Endothelial cell of umbilical vein (primary cell): ENCODE data around the gene RC3H1. TPM values are rescaled to one million over a fixed set of nuclear protein-coding genes. Genes with fewer than 3 reads are reported as not detected.

Experiments
- BruUV-seq: library from RNA; stranded (reverse); fragments of 400-500 nt; replicated peaks from 2 replicates; lab custom pipeline; 2021; lab: Mats Ljungman, UMichigan
- CTCF ChIA-PET: fragments of 300-600, 350-600 bp; sonication (Branson Sonifier 250); formaldehyde crosslinking; loops from one replicate; lab custom pipeline; 2021; ENCODE audit warnings: antibody characterized with exemption, inconsistent platforms; lab: Charles Lee
- POLR2A ChIA-PET: fragments of 300-600, 350-600 bp; sonication (Branson Sonifier 250); formaldehyde crosslinking; loops from one replicate; lab custom pipeline; 2021; ENCODE audit warnings: antibody characterized with exemption, inconsistent platforms; lab: Charles Lee
- DNase-seq: peaks from one replicate; pipeline ENCODE4 v3.0.0-alpha.2; 2011; ENCODE audit warnings: low read depth, low spot score
- FAIRE-seq: peaks from 2 replicates; lab custom pipeline; 2011; peaks lifted over from hg19 to GRCh38; lab: Jason Lieb, UNC
- H2AFZ ChIP-seq: 2 replicates; pipeline ENCODE4 v1.6.0; 2012; ENCODE audit warnings: low read depth, low read length, control low read depth, inconsistent platforms
- H3K27ac ChIP-seq: 2 replicates; pipeline ENCODE4 v1.5.1; 2011; ENCODE audit warnings: low read depth, mild to moderate bottlenecking, control low read depth, low read length, moderate library complexity; ENCODE audit not compliant: insufficient read depth
- H3K27me3 ChIP-seq, 2 experiments: 2 replicates each; pipeline versions ENCODE4 v1.6.0 to v1.6.1; 2011; ENCODE audit warnings: low read length in 2 of 2, mixed read lengths in 1 of 2; ENCODE audit not compliant: control insufficient read depth in 2 of 2, insufficient read depth in 2 of 2
- H3K36me3 ChIP-seq, 2 experiments: 2 replicates in 1 of 2; 3 replicates in 1 of 2; pipeline ENCODE4 v1.5.1; 2011; ENCODE audit warnings: low read length in 2 of 2, mild to moderate bottlenecking in 1 of 2, moderate library complexity in 1 of 2; ENCODE audit not compliant: control insufficient read depth in 2 of 2, insufficient read depth in 2 of 2; ENCODE audit errors: extremely low read depth in 1 of 2
- H3K4me1 ChIP-seq: 3 replicates; pipeline ENCODE4 v1.5.1; 2011; ENCODE audit warnings: mild to moderate bottlenecking, low read length; ENCODE audit not compliant: control insufficient read depth, insufficient read depth; ENCODE audit errors: extremely low read depth
- H3K4me2 ChIP-seq: 2 replicates; pipeline ENCODE4 v1.6.1; 2011; ENCODE audit warnings: low read length, control low read depth, mixed read lengths; ENCODE audit not compliant: insufficient read depth
- H3K4me3 ChIP-seq, 3 experiments: fragments of 200-600 bp in 1 of 3; sonication (generic), shearing (Covaris generic) in 1 of 3; replicated peaks in 1 of 3; 2 replicates each; pipeline ENCODE4 v1.5.1; 2011 to 2016; ENCODE audit warnings: control low read depth in 3 of 3, low read length in 3 of 3, mild to moderate bottlenecking in 2 of 3, inconsistent platforms in 1 of 3, low read depth in 1 of 3, moderate library complexity in 1 of 3; ENCODE audit not compliant: insufficient read depth in 1 of 3
- H3K79me2 ChIP-seq: 2 replicates; pipeline ENCODE4 v1.6.0; 2012; ENCODE audit warnings: low read length, inconsistent platforms; ENCODE audit not compliant: control insufficient read depth, insufficient read depth
- H3K9ac ChIP-seq: replicated peaks from 2 replicates; pipeline ENCODE3; 2011; ENCODE audit warnings: low read length, control low read depth; ENCODE audit not compliant: insufficient read depth; ENCODE audit errors: extremely low read depth
- H3K9me1 ChIP-seq: replicated peaks from 3 replicates; pipeline ENCODE4 v1.6.0; 2011; ENCODE audit warnings: mild to moderate bottlenecking, low read length; ENCODE audit not compliant: control insufficient read depth, insufficient read depth; ENCODE audit errors: extremely low read depth
- H3K9me3 ChIP-seq: replicated peaks from 2 replicates; pipeline ENCODE4 v1.5.1; 2012; ENCODE audit warnings: low read length, inconsistent platforms; ENCODE audit not compliant: control insufficient read depth, insufficient read depth
- H4K20me1 ChIP-seq: replicated peaks from 2 replicates; pipeline ENCODE3; 2011; ENCODE audit warnings: mild to moderate bottlenecking, low read length; ENCODE audit not compliant: control insufficient read depth, insufficient read depth; ENCODE audit errors: extremely low read depth
- EZH2 ChIP-seq: IDR thresholded peaks from 2 replicates; pipeline ENCODE4 v1.6.1; 2012; ENCODE audit warnings: borderline replicate concordance, low read depth, mild to moderate bottlenecking, moderate library complexity, low read length, inconsistent platforms; ENCODE audit not compliant: severe bottlenecking
- FOS ChIP-seq: IDR thresholded peaks from 2 replicates; pipeline ENCODE4 v1.6.1; 2011; ENCODE audit warnings: mild to moderate bottlenecking, low read length, moderate library complexity, borderline replicate concordance; ENCODE audit not compliant: insufficient read depth
- MYC ChIP-seq: IDR thresholded peaks from one replicate; pipeline ENCODE4 v1.6.1; 2011; ENCODE audit warnings: mild to moderate bottlenecking, low read depth, low read length
- POLR2A ChIP-seq: IDR thresholded peaks from 2 replicates; pipeline ENCODE4 v1.6.1; 2012; ENCODE audit warnings: low read depth, mild to moderate bottlenecking, control low read depth, low read length
- POLR2AphosphoS5 ChIP-seq: IDR thresholded peaks from 2 replicates; pipeline ENCODE4 v1.6.1; 2012; ENCODE audit warnings: low read depth, mild to moderate bottlenecking, control low read depth, low read length, moderate library complexity; ENCODE audit not compliant: insufficient read depth
- dilution Hi-C: fragments of 300-500 bp; cut with MboI; formaldehyde crosslinking; loops from one replicate; pipeline ENCODE4 v1.15.0; 2019; ENCODE audit warnings: low sequenced_read_pairs; ENCODE audit not compliant: extremely low pct_ligation_motif_present
- intact Hi-C: fragments of 100-400 bp; cut with micrococcal nuclease; formaldehyde crosslinking; loops from one replicate; pipeline ENCODE4 v1.10.0; 2022
- polyA plus RNA-seq, 4 experiments: library from polyadenylated mRNA; depleted of rRNA in 3 of 4; stranded (reverse) in 3 of 4; unstranded in 1 of 4; fragments of >200 nt; gene quantifications; 2 replicates each; pipeline versions ENCODE4 v1.2.1 to v1.2.3, GENCODE V29; 2011 to 2012; ENCODE audit warnings: missing spikeins in 1 of 4
- total RNA-seq: library from RNA; stranded (reverse); gene quantifications from 2 replicates; pipeline ENCODE4 v1.2.3, GENCODE V29; 2021
- TF ChIP-seq, protein P1 (sequence below), 2 donors: IDR thresholded peaks; 1 replicate in 1 of 2; 2 replicates in 1 of 2; pipeline ENCODE4 v1.5.1; 2011; ENCODE audit warnings: low read length in 2 of 2, mild to moderate bottlenecking in 2 of 2, moderate library complexity in 2 of 2, control low read depth in 1 of 2, inconsistent platforms in 1 of 2, low read depth in 1 of 2; ENCODE audit not compliant: insufficient read depth in 1 of 2; ENCODE audit errors: extremely low read depth in 1 of 2

RC3H1 gene
- total and polyA plus RNA-seq, 2 donors (not counting 3 experiments of a cell fraction or from before 2014, with no cell fraction given), result 7.0 to 41.4 TPM

DNA sequence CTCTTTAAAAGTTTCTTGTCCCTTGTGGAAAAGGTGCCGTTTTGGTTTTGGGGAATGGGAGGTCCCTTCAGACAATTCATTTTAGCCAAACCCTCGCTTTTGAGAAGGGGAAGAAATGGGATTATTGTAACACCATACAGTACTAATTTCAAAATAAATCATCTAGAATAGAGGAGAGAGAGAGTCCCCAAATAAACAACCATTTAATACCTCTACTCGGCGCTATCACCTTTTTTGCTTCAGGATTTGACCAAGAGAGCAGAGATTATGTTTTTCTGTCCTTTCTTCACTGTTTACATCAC is 770 bp upstream of the RC3H1 start:
- H3K36me3 ChIP-seq, result no peaks in the 10 kb centered on the region
- H3K9me3 ChIP-seq, result no peaks in the 10 kb centered on the region
- peak overlapping the region; percentile 37 to 91 (median 87) for H3K4me3 ChIP-seq
- DNase-seq (no peak), FAIRE-seq (no peak)
- H3K9ac ChIP-seq, result peak overlapping the region; percentile 93
- H4K20me1 ChIP-seq, result peaks cover 11% of the 10 kb centered on the region
- ChIA-PET POLR2A (interaction anchor here (0.5 to 1.0 kb wide), 3 partner anchors 153 to 158 kb away, joined by 3 to 4 read pairs (median 4); partner anchors contain the start of gene ZBTB37), CTCF (interaction anchor here (1.0 to 1.4 kb wide), 2 partner anchors 108 to 195 kb away, joined by 3 to 6 read pairs; no protein-coding TSS in a partner anchor)
- H2AFZ ChIP-seq, result peak overlapping the region; percentile 78
- H3K27me3 ChIP-seq, result no peaks in the 10 kb centered on the region
- peak overlapping the region; percentile 88 for H3K27ac ChIP-seq
- peaks cover 22% of the 10 kb centered on the region for H3K4me1 ChIP-seq
- intact Hi-C loops (loop anchor here (1.0 to 10.0 kb wide), 5 partner anchors 136 to 1116 kb away; partner anchors contain the start of genes KLHL20, PRDX6, RABGAP1L and ZBTB37), dilution Hi-C loops (no loop called here)
- no peaks in the 10 kb centered on the region for H3K9me1 ChIP-seq
- TF ChIP-seq POLR2A (no peak), MYC (no peak), EZH2 (no peak), POLR2AphosphoS5 (no peak), FOS (no peak)
- TF ChIP-seq, protein P1, sequence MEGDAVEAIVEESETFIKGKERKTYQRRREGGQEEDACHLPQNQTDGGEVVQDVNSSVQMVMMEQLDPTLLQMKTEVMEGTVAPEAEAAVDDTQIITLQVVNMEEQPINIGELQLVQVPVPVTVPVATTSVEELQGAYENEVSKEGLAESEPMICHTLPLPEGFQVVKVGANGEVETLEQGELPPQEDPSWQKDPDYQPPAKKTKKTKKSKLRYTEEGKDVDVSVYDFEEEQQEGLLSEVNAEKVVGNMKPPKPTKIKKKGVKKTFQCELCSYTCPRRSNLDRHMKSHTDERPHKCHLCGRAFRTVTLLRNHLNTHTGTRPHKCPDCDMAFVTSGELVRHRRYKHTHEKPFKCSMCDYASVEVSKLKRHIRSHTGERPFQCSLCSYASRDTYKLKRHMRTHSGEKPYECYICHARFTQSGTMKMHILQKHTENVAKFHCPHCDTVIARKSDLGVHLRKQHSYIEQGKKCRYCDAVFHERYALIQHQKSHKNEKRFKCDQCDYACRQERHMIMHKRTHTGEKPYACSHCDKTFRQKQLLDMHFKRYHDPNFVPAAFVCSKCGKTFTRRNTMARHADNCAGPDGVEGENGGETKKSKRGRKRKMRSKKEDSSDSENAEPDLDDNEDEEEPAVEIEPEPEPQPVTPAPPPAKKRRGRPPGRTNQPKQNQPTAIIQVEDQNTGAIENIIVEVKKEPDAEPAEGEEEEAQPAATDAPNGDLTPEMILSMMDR (IDR thresholded peaks at IDR 0.05; ENCODE audit: extremely low read depth in 1 of 2, insufficient read depth in 1 of 2, low read depth in 1 of 2, low read length in 2 of 2), result no peak
- H3K79me2 ChIP-seq, result peaks cover 42% of the 10 kb centered on the region
- no TSS peak for BruUV-seq
- peak overlapping the region; percentile 90 for H3K4me2 ChIP-seq
